SIG-M5 (cell line): ENCODE measurements around the gene XAGE3.
"Not testable (repeated sequence)": the region's sequence is repeated elsewhere in the genome, so short reads cannot be mapped to it uniquely, and the experiment has no call there.

Experiments used
- DNase-seq: peaks from one replicate; lab custom pipeline; 2025; lab: John Stamatoyannopoulos, UW

Gene XAGE3, protein sequence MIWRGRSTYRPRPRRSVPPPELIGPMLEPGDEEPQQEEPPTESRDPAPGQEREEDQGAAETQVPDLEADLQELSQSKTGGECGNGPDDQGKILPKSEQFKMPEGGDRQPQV

GRCh38 chrX:52867610-52868348 is at the start of gene XAGE3:
XAGE3 (minus strand) TSS chrX:52868083; CDS start chrX:52867133, 950 bp downstream.
- DNase-seq, result no peak

DNA sequence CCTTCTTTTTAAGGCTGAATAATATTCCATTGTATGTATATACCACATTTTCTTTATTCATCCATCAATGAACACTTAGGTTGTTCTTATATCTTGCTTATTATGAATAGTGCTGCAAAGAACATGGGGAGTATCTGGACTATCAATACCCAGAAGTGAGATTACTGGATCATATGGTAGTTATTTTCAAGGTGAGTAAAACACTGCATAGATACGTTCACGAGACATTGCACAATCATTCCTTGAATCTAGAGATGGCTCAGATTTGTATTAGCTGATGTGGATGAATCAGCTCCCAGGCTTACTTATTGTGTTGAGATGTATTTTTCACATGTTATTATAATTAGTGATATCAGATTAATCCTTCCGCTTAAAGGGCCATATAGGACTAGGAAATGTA is 46.8 kb upstream of the XAGE3 start:
- DNase-seq, result not testable (repeated sequence)

DNA sequence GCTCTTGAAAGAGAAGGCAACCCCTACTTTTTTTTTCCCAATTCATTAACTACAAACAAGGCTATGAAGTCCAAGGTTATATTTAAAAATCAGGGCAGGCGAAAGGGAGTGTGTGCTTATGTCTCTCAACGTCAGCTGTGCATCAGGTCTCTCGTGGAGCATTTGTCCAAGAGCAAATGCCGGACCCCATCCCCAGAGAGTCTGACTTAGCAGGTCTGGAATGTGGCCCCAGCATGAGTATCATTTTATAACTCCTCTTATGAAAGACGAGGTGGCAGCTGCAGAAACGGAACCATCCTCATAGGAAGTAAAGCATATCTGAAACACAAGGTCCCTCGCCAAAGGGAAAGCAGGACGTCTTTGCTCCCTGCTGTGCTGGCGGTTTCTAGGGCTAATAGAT is 45.8 kb upstream of the XAGE3 start:
- not testable (repeated sequence) for DNase-seq

DNA sequence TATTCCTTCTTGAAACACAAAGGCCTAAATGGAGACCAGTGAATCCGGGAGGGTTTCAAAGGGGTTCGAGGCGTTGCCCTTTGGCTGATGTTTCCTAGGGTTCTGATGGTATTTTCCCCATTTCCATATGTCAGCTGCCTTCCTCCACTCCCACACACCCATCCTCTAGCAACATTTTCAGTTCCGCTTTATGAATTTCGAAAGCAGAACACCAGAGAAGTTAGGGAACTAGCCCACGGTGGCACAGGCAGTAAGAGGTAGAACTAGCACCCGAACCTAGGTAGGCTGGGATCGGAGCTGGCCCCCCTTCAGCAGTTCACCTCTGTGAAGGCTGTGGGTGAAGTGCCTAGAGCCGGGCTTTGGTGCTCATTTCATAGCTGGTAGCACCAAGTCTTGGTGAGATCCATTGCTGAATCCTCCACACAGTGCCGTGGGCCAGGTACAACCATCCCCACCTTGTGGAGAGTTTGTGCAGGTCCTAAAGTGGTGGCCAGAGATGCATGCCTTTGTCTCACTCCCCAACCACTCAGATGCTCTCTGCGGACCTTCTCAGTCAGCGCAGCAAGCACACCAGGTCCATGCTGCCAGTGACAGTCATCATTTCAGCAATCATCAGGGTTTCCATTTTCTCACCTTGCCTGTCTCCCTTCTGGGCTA is 41.6 kb upstream of the XAGE3 start:
- not testable (repeated sequence) for DNase-seq

DNA sequence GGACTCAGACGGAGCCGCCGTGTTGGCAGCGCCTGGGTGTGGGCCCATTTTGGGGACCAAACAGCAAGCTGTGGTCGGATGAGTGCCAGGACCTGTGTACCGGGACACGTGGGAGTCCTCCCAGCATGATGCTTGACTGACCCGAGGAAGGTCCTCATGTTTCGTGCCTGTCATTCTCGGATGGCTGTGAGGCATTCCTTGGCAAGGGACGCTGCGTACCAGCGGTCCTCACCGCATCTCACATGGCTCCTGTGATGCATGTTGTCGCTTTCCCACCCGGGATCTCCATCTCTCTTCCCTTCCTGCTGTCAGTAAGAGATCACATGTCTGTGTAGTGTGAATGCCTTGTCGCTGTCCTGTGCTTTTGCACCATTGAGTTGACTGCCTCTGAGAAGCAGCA is 40.0 kb upstream of the XAGE3 start:
- not testable (repeated sequence) for DNase-seq

DNA sequence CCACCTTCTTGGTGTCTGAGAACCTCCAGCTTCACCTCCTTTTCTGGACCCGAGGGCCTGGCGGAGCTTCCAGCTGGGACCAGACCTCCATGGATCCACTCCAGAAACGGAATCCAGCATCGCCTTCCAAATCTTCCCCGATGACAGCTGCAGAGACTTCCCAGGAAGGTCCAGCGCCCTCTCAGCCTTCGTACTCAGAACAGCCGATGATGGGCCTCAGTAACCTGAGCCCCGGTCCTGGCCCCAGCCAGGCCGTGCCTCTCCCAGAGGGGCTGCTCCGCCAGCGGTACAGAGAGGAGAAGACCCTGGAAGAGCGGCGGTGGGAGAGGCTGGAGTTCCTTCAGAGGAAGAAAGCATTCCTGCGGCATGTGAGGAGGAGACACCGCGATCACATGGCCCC is 39.3 kb upstream of the XAGE3 start:
- DNase-seq, result not testable (repeated sequence)

DNA sequence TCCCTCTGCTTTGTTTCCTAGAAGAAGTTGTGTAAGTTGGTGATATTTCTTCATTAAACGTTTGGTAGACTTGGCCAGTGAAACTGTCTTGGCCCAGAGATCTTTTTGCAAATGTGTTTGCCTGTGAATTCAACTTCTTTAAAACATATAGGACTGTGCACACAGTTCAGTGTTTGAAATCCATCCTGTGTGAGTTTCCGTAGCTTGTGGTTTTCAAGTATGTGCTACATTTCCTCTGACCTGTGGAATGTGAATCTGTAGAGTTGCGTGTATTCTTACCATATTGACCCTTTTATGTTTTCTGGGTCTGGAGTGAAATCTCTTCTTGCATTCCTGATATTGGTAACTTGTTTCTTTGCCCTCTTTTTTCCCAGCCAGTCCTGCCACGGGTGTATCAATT is 38.2 kb upstream of the XAGE3 start:
- DNase-seq, result not testable (repeated sequence)

GRCh38 chrX:52905531-52905930 is 37.6 kb upstream of the XAGE3 start:
- not testable (repeated sequence) for DNase-seq

- DNase-seq, result not testable (repeated sequence)
Measured at GRCh38 chrX:52896855-52897709, 29.2 kb upstream of the XAGE3 start, which contains the start of gene FAM156B. FAM156B (plus strand) TSS chrX:52897330; CDS start chrX:52907226, 9,896 bp downstream.

GRCh38 chrX:52896438-52896837 is 28.6 kb upstream of the XAGE3 start:
- DNase-seq, result not testable (repeated sequence)

DNA sequence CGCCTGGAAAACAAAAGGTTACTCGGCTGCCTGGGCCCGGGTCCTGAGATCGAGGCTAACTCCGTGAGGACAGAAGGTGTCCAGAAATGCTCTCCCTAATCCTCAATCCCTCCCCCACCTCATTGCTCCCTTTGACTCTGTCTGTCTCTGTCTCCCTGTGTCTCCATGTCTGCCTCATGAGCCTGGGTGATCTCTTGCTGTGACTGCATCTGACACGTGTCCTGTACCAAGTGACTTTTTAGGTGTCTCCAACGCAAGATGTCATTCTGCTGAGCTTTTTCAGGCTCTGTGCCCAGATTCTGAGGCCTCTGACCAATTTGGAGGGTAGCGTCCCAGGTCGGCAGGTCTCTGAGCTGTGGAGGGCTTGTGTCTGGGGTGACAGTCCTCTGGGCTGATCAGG is 20.2 kb upstream of the XAGE3 start:
- not testable (repeated sequence) for DNase-seq

GRCh38 chrX:52887459-52887858 is 19.6 kb upstream of the XAGE3 start:
- not testable (repeated sequence) for DNase-seq

DNA sequence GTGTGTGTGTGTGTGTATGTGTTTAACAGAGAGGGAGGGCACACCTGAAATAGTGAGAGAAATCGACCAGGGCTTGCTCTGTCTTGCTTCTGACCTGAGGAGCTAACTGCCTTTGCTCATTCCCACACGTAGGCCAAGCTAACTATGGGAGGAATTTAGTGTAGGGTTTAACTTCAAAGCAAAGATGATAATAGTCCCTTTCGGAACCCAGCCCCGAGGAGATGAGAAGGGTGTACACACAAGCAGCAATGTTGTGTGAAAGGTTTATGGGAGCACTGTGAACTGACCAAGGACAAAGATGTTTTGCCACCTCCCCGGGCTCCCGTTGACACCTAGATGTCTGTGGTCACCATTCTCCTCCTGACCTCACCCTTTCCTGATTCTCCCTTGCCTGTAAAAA is 8.5 kb upstream of the XAGE3 start:
- DNase-seq, result not testable (repeated sequence)

DNA sequence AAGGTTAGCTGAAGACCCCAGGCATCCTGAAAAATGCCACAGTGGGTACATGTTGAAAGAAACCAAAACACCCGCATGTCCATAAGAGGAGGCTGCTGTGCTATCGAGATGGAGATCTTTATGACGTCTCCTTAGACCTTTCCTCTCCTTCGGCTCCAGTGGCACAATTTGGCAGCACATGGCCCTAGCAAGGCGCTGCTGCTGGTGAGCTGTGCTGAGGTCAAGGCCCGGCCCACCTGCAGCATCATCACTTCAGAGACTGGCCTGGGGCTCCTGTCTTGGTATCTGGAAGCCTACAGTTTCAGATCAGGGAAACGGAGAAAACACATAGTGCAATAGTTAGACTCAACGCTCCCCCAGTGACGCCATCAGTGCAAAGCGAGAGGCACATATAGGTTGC is 7.6 kb upstream of the XAGE3 start:
- not testable (repeated sequence) for DNase-seq

DNA sequence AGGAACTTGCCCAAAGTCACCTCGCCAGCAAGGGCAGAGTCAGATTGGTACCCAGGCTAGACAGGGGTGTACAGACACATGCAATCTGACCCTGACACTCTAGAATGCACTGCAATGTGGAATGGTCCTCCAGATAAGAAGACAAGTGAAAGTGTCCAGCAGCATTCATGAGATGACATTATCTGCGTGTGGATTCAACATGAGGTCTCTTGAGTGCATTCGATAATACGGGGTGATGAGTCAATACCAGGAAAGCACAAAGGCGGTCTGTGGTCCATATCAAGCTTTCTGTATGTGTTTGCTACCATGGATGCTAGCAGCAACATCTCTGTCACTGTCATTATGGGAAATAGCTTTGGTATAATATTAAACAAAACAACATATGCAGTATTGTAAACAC is 6.8 kb upstream of the XAGE3 start:
- DNase-seq, result no peak

DNA sequence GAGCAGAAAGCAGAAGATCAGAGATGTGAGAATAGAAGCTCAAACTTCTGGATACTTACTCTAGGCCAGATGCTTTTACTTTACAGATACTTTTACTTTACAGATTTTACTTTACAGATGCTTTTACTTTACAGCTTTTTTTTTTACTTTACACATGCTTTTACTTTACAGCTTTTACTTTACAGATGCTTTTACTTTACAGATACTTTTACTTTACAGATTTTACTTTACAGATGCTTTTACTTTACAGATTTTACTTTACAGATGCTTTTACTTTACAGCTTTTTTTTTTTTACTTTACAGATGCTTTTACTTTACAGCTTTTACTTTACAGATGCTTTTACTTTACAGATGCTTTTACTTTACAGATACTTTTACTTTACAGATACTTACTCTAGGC is 5.9 kb upstream of the XAGE3 start:
- DNase-seq, result not testable (repeated sequence)

DNA sequence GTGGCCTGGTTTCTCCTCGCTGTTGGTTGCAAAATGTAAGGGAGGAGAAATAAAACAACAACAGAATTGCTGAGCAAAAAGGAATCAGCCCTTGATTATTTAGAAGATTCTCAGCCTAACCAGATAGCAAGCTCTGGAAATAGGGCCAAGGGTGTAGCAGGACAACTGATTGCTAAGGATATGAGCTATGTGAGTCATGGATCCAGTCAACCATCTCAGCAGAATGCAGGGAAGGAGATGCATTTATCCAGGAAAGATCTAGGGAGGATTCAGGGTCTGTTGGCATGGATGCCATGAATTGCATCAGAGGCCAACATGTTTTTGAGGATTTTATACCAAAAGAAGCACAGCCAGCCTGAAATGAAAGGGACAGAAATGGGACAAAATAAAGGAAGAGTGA is 2.2 kb upstream of the XAGE3 start:
- no peak for DNase-seq

- no peak for DNase-seq
Measured at GRCh38 chrX:52865343-52865998, 2.4 kb downstream of the XAGE3 start.

DNA sequence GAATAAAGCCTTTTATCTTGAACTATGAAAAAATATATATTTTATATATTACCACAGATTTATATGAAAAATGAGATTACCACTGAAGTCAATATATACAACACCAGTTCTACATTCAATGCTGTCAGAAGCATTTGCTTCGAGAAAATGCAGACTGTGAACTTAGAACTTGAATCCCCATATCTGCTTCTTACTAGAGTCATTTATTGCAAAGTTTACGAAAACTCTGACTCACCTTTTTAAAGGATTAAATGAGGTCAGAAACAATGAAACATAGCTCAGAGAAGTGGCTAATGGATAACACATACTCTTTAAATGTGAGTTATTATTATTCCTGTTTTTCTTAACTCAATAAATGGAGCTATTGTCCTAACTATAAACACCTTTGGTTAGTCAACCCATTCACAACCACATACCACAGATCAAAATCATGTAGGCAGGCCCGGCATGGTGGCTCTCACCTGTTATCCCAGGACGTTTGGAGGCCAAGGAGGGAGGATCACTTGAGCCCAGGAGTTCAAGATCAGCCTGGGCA is 10.8 kb downstream of the XAGE3 start:
- DNase-seq, result not testable (repeated sequence)

- no peak for DNase-seq
Measured at GRCh38 chrX:52852110-52852860, 15.6 kb downstream of the XAGE3 start.

DNA sequence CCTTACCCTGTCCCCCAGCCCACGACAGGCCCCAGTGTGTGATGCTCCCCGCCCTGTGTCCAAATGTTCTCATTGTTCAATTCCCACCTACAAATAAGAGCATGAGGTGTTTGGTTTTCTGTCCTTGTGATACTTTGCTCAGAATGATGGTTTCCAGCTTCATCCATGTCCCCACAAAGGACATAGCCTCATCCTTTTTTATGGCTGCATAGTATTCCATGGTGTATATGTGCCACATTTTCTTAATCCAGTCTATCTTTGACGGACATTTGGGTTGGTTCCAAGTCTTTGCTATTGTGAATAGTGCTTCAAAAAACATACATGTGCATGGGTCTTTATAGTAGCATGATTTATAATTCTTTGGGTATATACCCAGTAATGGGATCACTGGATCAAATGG is 24.3 kb downstream of the XAGE3 start:
- DNase-seq, result not testable (repeated sequence)
